ENCODE results near the gene TPCN1.
A peak's percentile ranks its signal among the peaks of the same experiment; 100 is the strongest.

TPCN1 gene

DNA sequence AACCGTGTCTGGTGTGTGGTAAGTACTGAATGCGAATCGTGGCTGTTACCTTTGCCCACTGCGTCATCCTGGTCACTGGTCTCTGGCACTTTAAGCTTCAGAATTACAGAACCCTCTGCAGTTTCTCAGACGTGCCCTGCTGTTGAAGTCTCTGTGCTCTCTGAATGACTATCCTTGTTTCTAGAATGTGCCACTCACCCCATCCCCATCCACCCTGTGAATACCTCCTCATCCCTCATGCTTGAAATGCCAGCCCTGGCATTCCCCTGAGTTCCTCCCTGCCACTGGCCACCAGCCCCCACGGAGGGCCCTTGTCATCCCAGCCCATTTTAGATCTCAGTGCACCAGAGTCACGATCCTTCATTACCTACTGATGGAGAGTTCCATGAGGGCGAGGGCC is 21.3 kb downstream of the TPCN1 start:
- DNase-seq, result no peak

DNA sequence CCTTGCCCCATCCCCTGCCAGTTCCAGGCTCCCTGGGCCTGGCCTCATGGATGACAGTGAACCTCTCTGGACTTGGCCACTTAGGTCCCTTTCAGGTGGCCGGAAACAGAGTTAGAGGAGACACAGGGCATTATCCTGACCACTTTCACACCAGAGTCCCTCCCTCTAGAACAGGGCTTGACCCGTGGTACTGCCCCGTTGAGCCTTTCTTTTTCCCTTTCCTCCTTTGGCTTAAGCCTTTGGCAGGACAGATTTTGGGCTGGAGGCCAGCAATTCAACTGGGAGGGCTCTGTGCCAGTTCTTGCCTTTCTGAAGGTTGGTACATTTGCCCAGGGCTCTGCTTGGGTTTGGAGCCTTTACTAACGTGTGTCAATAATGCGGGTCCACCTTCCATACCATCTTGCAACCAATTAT is 22.8 kb downstream of the TPCN1 start:
- DNase-seq, result no peak

DNA sequence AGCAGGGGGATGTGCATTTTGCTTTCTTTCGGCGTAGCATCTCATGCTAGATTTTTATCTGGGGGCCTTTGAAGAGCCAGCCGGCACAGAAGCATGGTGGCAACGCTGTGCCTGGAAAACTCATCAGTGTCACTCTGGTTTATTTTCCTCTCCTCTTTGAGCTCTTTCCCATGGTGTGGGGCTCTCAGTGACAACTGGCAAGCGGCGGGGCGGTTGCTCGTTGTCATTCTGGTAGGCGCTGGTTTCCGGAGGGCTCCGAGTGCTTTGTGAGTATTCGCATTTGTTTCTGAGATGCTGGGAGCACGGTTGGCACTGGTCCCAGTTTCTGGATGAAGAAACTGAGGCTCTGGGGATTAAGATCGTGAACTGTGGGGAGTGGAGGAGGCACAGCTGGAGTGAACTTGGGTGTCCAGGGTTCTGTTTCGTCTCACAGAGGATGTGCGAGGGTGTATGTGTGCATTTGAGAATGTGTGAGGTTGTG is 23.3 kb downstream of the TPCN1 start:
- no peak for DNase-seq

DNA sequence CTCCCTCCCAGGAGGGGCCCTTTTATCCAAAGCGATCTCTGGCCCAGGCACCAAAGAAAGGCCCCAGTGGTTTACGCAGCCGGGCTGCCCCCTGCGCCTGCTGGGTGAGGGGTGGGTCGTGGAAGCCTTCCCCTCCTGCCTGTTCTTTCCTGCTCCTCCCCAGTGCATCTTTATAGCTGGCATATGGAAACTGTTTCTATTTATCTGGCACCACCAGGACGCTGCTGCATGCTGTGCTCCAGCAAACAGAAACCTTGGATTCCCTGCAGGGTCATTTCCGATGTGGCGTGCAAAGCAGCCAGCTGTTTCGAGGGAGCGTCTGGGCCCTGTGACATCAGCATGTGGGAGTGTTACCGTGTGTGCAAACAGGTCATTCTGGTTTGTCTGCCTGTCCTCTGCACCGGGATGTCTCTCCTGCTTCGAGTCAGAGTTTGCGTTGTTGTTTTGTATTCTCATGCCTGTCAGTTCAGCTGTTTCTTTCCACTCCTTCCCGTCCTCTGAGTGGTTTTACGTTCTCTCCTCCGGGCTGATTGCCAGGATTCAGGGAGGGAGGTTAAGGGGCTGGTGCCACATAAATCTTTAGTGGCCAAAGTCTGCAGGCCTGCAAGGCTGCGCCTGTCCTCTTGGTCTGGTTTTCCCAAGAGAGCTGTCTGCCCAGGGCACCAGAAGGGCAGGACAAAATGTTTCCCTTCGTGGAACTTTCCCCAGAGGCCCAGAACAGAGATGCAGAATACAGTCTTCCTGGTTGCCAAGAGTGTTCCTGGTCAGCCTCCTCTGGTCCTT is 24.6 kb downstream of the TPCN1 start:
- no peak for DNase-seq

DNA sequence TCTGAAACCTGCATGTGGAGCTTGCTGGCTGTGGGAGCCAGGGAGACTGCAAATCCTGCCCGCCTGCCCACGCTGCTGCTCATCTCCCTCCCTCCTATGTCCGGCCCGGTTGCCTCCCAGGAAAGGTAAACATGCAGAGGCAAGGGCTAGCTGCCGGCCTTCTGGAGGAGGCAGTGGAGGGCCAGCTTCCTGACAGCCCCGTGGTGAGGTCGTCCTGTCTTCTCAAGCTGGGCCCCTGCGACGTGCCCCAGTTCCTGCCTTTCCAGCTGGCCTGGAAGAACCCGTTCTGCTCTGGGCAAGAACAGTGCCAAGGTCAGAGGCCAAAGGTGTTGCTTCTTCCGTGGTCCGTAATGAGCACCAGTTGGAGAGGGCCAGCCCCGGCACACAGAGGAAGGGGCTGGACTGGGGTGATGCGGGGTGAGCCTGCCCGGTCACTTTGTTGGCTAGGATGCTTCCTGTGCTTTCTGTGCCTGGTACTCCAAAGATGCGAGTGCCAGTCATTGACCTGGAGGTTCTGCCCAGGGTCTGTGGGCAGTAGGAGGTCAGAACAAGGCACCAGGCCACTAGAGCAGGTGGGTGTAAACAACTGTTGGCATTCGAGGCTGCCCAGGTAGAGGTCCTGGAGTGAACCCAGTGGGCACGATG is 25.3 kb downstream of the TPCN1 start:
- DNase-seq, result no peak

DNA sequence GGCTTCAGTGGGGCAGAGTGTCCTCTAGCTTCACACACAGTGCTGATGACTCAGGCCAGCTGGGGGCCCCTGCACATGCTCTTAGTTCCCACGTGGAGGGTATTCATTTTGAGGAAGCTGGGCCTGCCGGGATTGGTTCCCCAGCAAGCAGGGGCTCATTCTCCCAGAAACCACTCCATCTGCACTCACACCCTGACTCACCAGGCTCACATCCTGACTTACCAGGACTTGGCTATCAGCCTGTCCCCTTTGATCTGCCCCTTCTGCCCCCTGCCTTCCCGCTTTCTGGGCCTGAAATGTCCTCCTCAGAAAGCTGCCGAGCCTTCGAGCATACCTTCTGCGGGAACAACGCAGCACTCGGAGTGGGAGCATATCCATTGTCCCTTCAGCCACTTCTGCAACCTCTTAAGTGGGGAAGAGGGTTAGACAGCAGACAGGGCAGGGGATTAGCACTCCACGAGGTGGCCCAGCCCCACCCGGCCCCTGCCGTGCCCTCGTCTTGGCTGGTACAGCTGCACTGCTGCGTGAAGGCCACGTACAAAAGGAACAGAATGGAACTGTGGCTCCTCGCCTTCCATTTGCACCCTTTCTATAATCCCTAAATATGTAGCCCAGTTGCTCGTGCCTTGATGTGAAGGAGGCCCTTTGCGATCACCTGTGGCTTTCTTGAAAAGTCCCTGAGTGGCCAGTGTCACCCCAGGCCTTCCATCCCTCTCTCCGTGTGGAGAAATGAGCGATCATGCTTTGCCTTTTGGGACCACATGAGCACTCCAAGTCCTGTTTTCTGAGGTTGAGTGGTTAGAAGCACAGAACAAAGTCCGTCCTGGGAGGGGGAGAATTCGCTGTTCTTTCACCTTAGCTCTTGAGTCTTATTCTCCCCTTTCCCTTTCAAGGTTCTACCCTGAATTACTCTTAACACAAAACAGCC is 26.1 kb downstream of the TPCN1 start:
- no peak for DNase-seq

DNA sequence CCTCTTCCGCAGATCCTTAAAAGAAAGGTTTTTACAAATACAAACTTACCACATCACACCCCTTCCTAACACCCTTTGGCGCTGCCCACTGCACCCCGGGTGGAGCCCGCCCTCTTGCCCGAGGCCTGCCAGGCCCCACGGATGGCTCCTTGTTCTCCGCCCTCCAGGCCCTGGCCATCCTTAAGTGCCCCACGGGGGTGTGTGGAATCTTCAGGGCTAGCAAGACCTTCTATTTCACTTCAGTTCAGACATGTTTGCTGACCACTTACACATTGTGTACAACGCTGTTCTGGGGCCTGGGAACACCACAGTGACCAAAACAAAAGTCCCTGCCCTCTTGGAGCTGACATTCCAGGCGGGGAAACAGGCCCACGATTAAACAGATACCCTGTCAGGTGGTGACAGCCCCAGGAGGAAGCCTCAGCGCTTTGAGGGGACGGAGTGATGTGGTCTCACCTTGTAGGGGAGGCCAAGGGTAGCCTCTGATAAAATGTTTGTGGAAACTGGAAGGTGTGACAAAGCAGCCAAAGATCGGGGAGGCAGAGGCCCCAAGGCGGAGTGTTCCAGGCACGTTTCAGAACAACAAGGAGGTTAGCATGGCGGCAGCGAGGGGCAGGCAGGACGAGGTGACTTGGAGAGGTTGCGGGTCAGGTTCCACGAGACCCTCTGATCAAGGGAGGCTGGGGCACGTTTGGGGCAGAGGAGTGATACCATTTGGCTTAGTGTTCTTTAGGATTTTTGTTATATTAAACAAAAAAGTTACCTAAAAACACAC is 27.0 kb downstream of the TPCN1 start:
- DNase-seq, result no peak

DNA sequence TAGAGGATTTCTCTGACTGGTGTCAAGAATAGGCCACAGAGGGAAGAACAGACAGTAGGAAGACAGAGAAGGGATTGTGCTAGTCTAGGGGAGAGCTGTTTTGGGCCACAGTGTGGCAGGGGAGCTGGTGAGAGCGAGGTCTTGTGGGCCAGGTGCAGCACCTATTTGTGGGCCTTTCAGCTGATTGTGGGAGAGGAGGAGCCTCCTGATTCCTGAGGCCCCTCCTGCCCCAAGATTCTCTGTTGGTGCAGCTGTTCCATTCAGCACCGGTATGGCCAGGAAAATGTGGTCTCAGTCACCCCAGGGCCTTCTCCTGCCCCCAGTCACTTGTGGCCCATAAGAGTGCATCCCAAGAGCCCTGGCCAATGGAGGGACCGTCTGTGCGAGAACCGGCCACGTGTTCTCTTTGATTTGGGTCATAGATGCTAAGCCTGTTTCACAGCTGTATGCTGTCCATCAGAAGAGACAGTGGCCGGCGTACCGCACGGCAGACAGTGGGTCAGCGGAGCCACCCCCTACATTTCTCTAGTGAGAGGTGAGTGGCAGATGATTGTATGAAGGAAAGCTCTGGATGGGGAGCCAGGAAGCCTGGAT is 27.7 kb downstream of the TPCN1 start:
- DNase-seq, result no peak

DNA sequence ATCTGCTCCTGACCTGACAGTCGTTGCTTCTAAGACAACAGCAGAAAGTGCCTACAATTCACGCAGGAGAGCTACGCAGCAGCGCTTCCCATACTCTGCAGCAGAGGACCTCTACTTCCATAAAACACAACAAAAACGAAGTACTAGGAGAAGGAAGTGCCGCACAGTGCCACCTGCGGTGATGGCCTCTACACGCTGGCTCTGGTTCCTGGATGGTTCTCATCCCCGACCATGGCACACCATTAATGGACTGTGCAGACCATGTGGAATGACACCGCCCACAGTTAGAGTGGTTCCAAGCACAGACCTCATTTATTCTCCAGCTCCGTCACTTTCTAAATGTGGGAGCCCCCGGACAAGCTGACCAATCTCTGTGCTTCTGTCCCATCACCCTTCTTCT is 28.3 kb downstream of the TPCN1 start:
- DNase-seq, result no peak

DNA sequence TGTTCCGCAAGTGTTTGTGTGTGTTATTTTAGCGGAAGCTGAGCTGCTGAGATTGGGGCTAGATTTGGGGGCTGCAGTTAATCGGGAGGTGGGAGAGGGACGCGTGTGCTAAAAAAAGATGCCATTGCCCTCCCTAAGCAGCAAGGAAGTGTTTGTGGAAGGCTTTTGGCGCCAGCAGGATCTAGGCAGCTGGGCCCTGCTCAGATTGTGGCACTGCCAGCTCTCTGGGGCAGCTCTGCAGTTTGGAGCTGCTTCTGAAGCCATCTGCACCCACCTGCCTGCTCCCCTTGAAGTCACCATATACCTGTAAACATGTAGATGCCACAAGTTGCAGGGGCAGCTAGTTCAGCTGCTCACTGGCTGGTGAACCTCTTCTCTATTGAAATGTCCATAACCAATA is 28.8 kb downstream of the TPCN1 start:
- DNase-seq, result no peak

DNA sequence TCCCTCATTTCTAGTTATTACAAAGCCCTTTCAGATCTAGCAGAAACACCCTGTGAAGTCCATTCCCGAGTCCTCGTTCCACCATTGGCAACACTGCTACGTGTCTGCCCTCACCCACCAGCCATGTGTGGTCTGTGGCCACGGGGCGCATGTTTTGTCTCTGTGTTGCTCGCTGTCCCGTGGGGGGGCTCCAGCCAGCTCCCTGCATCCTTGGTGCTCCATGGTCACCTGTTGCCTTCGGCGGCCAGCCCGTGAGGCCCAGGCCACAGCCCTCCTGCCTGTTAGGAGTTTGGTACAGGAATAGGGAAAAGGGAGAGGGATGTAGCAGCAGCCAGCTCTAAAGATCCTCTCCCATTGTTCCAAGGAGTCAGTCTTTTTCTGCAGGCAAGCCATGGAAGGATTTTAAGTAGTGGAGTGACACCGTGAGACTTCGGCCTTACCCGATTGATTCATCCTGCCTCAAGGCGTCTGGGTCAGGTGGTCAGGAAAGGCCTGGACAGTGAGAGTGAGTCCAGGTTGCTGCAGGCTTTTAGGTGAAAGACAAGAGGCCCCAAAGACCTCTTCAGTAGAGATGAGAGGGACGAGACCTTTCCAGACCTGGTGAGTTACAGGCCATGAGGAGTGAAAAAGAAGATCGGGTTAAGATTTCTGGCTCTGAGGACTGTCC is 30.3 kb downstream of the TPCN1 start:
- no peak for DNase-seq

DNA sequence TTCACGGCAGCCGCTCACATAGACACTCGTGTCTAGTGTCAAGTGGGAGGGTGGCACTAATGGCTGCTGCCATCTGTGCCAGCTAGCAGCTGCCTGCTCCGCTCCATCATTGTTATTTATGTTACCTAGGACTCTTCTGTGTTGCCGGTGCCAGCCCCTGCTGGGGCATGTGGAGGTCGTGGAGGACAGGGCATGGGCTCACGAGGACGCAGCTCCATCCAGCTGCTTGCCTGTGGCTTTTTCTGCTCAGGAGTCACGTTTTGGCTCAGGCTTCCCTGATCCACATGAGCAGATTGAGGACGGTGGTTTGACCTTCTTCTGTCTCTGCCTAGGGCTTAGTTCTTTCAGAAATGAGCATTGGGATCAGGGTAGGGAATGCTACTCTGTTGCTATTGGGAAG is 31.2 kb downstream of the TPCN1 start:
- no peak for DNase-seq

DNA sequence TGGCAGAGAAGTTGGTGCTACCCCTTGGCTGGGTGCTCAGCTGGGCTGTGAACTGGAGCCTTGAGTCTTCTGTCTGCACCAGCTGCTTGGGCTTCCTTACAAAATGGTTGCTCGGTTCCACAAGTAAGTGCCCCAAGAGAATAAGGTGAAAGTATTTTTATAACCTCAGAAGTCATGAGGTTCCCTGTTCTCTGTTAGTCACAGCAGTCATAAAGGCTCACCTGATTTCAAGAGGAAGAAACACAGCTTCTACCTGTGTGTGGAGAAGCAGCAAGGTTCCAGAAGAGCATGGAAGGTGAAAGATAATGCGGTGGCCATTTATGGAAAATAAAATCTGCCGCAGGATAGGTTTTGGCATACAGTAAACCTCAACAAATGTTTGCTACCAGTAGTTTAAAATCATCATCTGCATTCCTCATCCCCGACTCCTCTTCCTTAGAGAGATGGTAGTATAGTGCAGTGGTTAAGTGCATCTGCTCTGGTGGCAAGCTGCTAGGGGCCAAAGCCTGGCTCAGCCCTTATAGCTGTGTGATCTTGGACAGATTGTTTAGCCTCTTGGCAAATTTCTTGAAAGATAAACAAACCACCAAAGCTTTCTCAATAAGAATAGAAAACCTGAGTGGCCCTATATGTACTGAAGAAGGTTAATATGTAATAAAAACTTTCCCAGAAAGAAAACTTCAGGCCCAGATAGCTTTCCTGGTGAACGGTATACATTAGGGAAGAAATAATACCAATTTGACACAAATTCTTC is 32.4 kb downstream of the TPCN1 start:
- no peak for DNase-seq

DNA sequence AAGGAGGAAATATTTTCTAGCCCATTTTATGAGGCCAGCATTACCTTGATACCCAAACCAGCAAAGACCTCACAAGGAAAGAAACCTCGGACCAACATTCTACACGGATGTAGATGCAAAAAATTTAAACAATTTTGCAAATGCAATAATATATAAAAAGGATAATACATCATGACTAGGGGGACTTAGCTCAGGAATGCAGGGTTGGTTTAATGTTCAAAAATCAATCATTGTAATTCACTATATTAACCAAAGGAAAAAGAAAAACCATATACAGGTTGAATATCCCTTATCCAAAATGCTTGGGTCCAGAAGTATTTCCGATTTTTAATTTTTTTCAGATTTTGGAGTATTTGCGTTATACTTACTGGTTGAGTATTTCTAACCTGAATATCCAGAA is 33.0 kb downstream of the TPCN1 start:
- DNase-seq, result no peak

DNA sequence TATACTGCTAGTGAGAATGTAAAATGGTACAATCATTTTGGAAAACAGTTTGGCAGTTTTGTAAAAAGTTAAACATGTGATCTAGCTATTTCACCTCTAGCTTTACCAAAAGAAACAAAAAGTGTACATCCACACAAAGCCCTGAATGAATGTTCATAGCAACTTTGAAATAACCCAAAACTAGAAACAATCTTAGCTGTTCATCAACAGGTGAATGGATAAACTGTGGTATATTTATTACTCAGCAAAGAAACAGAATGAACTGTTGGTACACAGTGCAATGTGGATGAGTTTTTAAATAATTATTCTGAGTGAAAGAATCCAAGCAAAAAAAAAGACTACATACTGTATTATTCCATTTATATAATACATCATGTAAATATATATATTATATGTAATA is 36.3 kb downstream of the TPCN1 start:
- no peak for DNase-seq

DNA sequence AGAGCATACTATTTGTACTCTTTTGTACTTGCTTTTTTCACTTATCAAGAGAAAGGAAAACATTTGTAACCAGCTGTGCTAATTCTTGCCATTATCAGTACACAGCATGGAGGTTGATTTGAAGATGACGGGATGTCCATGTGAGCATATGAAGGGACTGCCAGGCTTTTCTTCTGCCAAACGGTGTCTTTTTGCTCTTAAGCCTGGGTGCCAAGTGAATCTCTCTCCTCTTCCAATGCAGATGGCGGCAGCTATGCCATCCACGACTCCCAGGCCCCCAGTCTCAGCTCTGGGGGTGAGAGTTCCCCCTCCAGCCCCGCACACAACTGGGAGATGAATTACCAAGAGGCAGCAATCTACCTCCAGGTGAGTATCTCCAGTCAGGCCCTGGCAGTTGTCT is 38.9 kb downstream of the TPCN1 start:
- DNase-seq, result no peak

DNA sequence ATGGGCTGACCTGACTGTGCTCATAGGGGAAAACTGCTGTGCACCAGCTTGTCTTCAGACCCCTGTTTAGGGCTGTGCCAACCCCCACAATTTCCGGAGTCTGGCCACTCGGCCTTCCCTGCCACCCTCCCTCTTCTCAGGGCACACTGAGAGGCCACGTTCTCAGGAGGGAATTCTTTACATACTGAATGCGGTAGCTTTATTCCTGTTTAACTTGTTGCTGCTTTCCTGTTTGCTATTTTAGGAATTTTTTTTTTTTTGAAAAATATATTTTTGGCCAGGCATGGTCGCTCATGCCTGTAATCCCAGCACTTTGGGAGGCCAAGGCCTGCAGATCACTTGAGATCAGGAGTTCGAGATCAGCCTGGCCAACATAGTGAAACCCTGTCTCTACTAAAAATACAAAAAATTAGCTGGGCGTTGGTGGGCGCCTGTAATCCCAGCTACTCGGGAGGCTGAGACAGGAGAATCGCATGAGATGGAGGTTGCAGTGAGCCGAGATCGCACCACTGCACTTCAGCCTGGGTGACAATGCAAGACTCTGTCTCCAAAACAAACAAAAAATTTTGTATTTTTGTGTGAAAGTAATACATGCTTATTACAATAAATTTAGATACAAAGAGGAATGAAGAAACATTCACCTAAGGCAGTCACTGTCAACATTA is 39.5 kb downstream of the TPCN1 start:
- no peak for DNase-seq

DNA sequence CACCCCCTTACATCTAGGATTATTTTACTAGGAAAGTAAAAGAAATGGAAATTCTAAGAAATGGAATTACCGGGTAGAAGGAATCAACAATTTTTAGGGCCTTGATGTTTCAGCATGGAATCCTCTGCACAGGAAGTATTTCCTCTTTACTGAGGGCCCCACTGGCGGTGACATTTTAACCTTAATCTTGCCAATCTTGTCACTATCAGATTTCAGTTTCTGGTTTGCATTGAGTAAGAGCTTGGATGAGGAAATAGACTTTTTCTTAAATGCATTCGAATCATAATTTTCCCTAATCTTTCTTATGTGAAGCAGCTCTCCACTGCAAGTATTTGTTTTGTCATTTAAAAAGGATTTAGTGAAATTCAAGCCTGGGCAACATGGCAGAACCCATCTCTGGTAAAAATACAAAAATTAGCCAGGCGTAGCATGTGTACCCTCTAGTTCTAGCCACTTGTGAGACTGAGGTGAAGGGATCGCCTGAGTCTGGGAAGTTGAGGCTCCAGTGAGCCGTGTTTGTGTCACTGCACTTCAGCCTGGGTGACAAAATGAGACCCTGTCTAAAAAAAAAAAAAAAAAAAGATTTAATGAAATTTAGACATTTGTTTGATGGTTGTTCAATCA is 40.7 kb downstream of the TPCN1 start:
- DNase-seq, result peak; percentile 21

DNA sequence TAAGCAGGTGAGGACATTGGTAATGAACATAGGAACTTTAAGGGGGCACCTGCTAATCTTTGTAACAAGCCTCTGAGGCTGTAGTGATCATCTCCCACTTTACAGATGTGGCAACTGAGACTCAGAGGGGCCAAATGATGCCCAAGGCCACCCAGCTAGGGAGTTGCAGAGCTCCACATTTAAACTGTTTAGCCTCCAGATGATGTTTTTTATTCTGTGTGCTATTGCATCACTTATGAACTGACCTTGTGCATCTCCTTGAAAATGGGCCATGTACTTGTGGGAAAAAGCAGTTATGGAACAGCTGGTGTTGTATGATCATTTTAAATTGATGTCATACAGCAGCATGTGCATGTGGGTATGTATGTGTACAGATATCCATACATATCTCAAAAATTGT is 41.4 kb downstream of the TPCN1 start:
- DNase-seq, result no peak

DNA sequence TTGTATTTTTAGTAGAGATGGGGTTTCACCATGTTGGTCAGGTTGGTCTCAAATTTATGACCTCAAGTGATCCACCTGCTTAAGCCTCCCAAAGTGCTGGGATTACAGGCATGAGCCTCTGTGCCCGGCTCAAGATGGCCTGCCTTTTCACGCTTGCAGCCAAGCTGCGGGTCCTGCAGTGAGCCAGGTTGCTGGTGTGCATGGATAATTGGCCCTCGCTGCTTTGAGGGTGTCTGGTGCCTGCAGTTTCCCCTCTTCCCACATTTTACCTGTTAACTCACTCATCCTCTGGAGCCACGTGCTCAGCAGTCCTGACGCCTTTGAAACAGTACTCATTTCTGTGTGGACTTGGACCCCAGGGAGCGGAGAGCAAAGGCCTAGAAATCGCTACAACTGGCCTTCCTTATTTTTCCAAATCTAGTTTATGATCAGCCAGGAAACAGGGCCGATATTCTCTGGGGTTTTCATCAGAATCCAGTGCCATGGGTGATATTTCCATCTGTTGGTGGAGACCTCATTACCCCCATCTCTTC is 42.2 kb downstream of the TPCN1 start:
- no peak for DNase-seq
